ENCODE data around the gene ARPC2. TPM values are rescaled to one million over a fixed set of nuclear protein-coding genes. Genes with fewer than 3 reads are reported as not detected.

The ARPC2 gene
- total and polyA plus RNA-seq, 2 of the 13 experiments (the other 11 are each of a cell fraction or from before 2014, with no cell fraction given): 168 to 303 TPM

DNA sequence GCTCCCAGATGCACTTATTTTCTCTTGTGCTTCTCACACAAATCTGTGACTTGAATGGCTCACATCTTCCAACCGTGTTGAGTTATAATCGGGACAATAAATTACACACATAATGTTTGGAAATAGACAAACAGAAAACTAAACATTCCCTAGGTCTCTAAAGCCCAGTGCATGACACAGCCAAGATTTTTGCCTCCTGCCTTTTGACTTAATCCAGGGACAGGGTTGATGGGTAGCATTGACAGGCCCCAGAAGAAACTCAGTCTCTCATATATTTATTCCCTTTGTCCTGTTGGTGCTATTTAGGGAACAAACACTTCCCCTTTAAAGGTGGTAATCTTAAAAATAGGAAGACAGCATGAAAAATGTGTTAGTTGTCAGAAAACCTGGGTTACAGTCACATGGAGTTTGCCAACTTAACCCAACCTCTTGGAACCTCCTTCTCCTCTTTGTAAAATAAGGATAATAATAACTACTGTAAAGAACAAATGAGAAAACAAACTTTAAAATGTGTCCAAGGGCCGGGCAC, 24.0 kb upstream of the ARPC2 start:
- POLR2A ChIA-PET: no interaction called here
- H2AFZ ChIP-seq (ENCODE audit: low read length): no peak overlapping the region
- H3K9ac ChIP-seq (ENCODE audit: insufficient read depth, low read depth, low read length): no peak overlapping the region
- FAIRE-seq: no peak
- CTCF ChIA-PET (ENCODE audit: low intra/inter-chr PET ratio, low total read pairs): no interaction called here
- no peak overlapping the region for H3K27ac ChIP-seq (ENCODE audit: extremely low read length, insufficient read depth, low read length)
- no peaks in the 10 kb centered on the region for H3K9me3 ChIP-seq (ENCODE audit: low read length)
- in situ Hi-C loops (cut with HindIII; ENCODE audit: extremely low pct_ligation_motif_present, low pct_unique_long_range_greater_than_20kb): no loop called here
- H3K4me1 ChIP-seq (ENCODE audit: insufficient read depth, low read length): no peaks in the 10 kb centered on the region
- H3K79me2 ChIP-seq (ENCODE audit: insufficient read depth, low read length): no peaks in the 10 kb centered on the region
- intact Hi-C loops (cut with micrococcal nuclease; ENCODE audit: unreplicated experiment): no loop called here
- H3K4me2 ChIP-seq (ENCODE audit: low read depth, low read length): no peak overlapping the region
- no peak for ATAC-seq
- H3K27me3 ChIP-seq (ENCODE audit: control insufficient read depth in 1 of 2, insufficient read depth in 2 of 2, low read length in 2 of 2): no peaks in the 10 kb centered on the region
- no TSS peak for BruUV-seq (replicated peaks)
- no peak for DNase-seq (ENCODE audit: low spot score)
- H3K36me3 ChIP-seq (replicated peaks in 1 of 2; ENCODE audit: control insufficient read depth in 1 of 2, insufficient read depth in 2 of 2, low read length in 2 of 2): no peaks in the 10 kb centered on the region
- TF ChIP-seq, protein P1, sequence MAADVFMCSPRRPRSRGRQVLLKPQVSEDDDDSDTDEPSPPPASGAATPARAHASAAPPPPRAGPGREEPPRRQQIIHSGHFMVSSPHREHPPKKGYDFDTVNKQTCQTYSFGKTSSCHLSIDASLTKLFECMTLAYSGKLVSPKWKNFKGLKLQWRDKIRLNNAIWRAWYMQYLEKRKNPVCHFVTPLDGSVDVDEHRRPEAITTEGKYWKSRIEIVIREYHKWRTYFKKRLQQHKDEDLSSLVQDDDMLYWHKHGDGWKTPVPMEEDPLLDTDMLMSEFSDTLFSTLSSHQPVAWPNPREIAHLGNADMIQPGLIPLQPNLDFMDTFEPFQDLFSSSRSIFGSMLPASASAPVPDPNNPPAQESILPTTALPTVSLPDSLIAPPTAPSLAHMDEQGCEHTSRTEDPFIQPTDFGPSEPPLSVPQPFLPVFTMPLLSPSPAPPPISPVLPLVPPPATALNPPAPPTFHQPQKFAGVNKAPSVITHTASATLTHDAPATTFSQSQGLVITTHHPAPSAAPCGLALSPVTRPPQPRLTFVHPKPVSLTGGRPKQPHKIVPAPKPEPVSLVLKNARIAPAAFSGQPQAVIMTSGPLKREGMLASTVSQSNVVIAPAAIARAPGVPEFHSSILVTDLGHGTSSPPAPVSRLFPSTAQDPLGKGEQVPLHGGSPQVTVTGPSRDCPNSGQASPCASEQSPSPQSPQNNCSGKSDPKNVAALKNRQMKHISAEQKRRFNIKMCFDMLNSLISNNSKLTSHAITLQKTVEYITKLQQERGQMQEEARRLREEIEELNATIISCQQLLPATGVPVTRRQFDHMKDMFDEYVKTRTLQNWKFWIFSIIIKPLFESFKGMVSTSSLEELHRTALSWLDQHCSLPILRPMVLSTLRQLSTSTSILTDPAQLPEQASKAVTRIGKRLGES (CRISPR knock-in tag; IDR thresholded peaks at IDR 0.05; ENCODE audit: borderline replicate concordance): no peak
- no peak overlapping the region for H3K4me3 ChIP-seq (replicated peaks in 1 of 3; ENCODE audit: insufficient read depth in 1 of 3, low read depth in 2 of 3, low read length in 3 of 3)
- 2% methylated on average over 3 of the region's 3 CpGs for WGBS (ENCODE audit: low lambda C conversion rate)
- H4K20me1 ChIP-seq (ENCODE audit: insufficient read depth, low read length): no peaks in the 10 kb centered on the region

DNA sequence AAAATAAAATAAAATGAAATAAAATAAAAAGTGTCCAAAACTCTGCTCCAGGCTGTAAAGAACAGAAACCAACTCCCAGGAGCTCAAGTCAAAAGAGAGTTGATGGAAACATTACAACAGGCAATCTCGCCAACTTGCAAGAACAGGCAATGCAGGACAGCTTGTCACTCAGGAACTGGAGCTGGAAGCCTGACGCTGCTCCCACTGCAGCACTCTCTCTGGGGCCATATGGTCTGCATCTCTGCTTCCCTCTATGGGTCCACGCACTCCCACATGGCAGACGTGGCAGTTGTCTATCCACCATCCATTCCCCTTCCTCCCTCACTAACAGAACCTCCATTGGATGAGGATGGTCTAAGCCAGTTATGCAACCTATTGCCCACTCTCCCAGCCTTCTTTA, 23.3 kb upstream of the ARPC2 start:
- no peak for DNase-seq (ENCODE audit: low spot score)
- BruUV-seq (replicated peaks): no TSS peak
- Histone ChIP-seq H3K79me2 (ENCODE audit: insufficient read depth, low read length) (no peaks in the 10 kb centered on the region), H3K9me3 (ENCODE audit: low read length) (no peaks in the 10 kb centered on the region), H2AFZ (ENCODE audit: low read length) (no peak overlapping the region), H3K4me2 (ENCODE audit: low read depth, low read length) (no peak overlapping the region), H3K27me3 (ENCODE audit: control insufficient read depth in 1 of 2, insufficient read depth in 2 of 2, low read length in 2 of 2) (0 out of 5 replicates have a peak, but pooled peaks cover 0 to 2% of the 10 kb centered on the region in 2 experiments), H3K36me3 (replicated peaks in 1 of 2; ENCODE audit: control insufficient read depth in 1 of 2, insufficient read depth in 2 of 2, low read length in 2 of 2) (no peaks in the 10 kb centered on the region), H4K20me1 (ENCODE audit: insufficient read depth, low read length) (no peaks in the 10 kb centered on the region), H3K9ac (ENCODE audit: insufficient read depth, low read depth, low read length) (no peak overlapping the region), H3K27ac (ENCODE audit: extremely low read length, insufficient read depth, low read length) (no peak overlapping the region), H3K4me3 (replicated peaks in 1 of 3; ENCODE audit: insufficient read depth in 1 of 3, low read depth in 2 of 3, low read length in 3 of 3) (no peak overlapping the region), H3K4me1 (ENCODE audit: insufficient read depth, low read length) (no peaks in the 10 kb centered on the region)
- 54% methylated on average over 4 of the region's 4 CpGs for WGBS (ENCODE audit: low lambda C conversion rate)
- CTCF ChIA-PET (ENCODE audit: low intra/inter-chr PET ratio, low total read pairs): no interaction called here
- POLR2A ChIA-PET: no interaction called here
- TF ChIP-seq, protein P2, sequence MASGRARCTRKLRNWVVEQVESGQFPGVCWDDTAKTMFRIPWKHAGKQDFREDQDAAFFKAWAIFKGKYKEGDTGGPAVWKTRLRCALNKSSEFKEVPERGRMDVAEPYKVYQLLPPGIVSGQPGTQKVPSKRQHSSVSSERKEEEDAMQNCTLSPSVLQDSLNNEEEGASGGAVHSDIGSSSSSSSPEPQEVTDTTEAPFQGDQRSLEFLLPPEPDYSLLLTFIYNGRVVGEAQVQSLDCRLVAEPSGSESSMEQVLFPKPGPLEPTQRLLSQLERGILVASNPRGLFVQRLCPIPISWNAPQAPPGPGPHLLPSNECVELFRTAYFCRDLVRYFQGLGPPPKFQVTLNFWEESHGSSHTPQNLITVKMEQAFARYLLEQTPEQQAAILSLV (CRISPR knock-in tag; IDR thresholded peaks at IDR 0.05; ENCODE audit: borderline replicate concordance): no peak
- no peak for TF ChIP-seq ZNF782 (CRISPR knock-in tag; IDR thresholded peaks at IDR 0.05; ENCODE audit: borderline replicate concordance)
- no peak for TF ChIP-seq PHF21A (CRISPR knock-in tag; IDR thresholded peaks at IDR 0.05)
- TF ChIP-seq SPEN (CRISPR knock-in tag; IDR thresholded peaks at IDR 0.05; ENCODE audit: low read depth): no peak
- no peak for ATAC-seq
- FAIRE-seq: no peak
- in situ Hi-C loops (cut with HindIII; ENCODE audit: extremely low pct_ligation_motif_present, low pct_unique_long_range_greater_than_20kb): no loop called here
- intact Hi-C loops (cut with micrococcal nuclease; ENCODE audit: unreplicated experiment): no loop called here
